Endothelial cell of umbilical vein (primary cell): ENCODE measurements around the gene HIP1. TPM values are rescaled to one million over a fixed set of nuclear protein-coding genes. Genes with fewer than 3 reads are reported as not detected.

ENCODE experiments used
- BruUV-seq: library from RNA; stranded (reverse); fragments of 400-500 nt; replicated peaks from 2 replicates; lab custom pipeline; 2021; lab: Mats Ljungman, UMichigan
- CTCF ChIA-PET: fragments of 300-600, 350-600 bp; sonication (Branson Sonifier 250); formaldehyde crosslinking; loops from one replicate; lab custom pipeline; 2021; ENCODE audit warnings: antibody characterized with exemption, inconsistent platforms; lab: Charles Lee
- POLR2A ChIA-PET: fragments of 300-600, 350-600 bp; sonication (Branson Sonifier 250); formaldehyde crosslinking; loops from one replicate; lab custom pipeline; 2021; ENCODE audit warnings: antibody characterized with exemption, inconsistent platforms; lab: Charles Lee
- DNase-seq: peaks from one replicate; pipeline ENCODE4 v3.0.0-alpha.2; 2011; ENCODE audit warnings: low read depth, low spot score
- FAIRE-seq: peaks from 2 replicates; lab custom pipeline; 2011; peaks lifted over from hg19 to GRCh38; lab: Jason Lieb, UNC
- H2AFZ ChIP-seq: 2 replicates; pipeline ENCODE4 v1.6.0; 2012; ENCODE audit warnings: low read depth, low read length, control low read depth, inconsistent platforms
- H3K27ac ChIP-seq: 2 replicates; pipeline ENCODE4 v1.5.1; 2011; ENCODE audit warnings: low read depth, mild to moderate bottlenecking, control low read depth, low read length, moderate library complexity; ENCODE audit not compliant: insufficient read depth
- H3K27me3 ChIP-seq, 2 experiments: 2 replicates each; pipeline versions ENCODE4 v1.6.0 to v1.6.1; 2011; ENCODE audit warnings: low read length in 2 of 2, mixed read lengths in 1 of 2; ENCODE audit not compliant: control insufficient read depth in 2 of 2, insufficient read depth in 2 of 2
- H3K36me3 ChIP-seq, 2 experiments: 2 replicates in 1 of 2; 3 replicates in 1 of 2; pipeline ENCODE4 v1.5.1; 2011; ENCODE audit warnings: low read length in 2 of 2, mild to moderate bottlenecking in 1 of 2, moderate library complexity in 1 of 2; ENCODE audit not compliant: control insufficient read depth in 2 of 2, insufficient read depth in 2 of 2; ENCODE audit errors: extremely low read depth in 1 of 2
- H3K4me1 ChIP-seq: 3 replicates; pipeline ENCODE4 v1.5.1; 2011; ENCODE audit warnings: mild to moderate bottlenecking, low read length; ENCODE audit not compliant: control insufficient read depth, insufficient read depth; ENCODE audit errors: extremely low read depth
- H3K4me2 ChIP-seq: 2 replicates; pipeline ENCODE4 v1.6.1; 2011; ENCODE audit warnings: low read length, control low read depth, mixed read lengths; ENCODE audit not compliant: insufficient read depth
- H3K4me3 ChIP-seq, 3 experiments: fragments of 200-600 bp in 1 of 3; sonication (generic), shearing (Covaris generic) in 1 of 3; replicated peaks in 1 of 3; 2 replicates each; pipeline ENCODE4 v1.5.1; 2011 to 2016; ENCODE audit warnings: control low read depth in 3 of 3, low read length in 3 of 3, mild to moderate bottlenecking in 2 of 3, inconsistent platforms in 1 of 3, low read depth in 1 of 3, moderate library complexity in 1 of 3; ENCODE audit not compliant: insufficient read depth in 1 of 3
- H3K79me2 ChIP-seq: 2 replicates; pipeline ENCODE4 v1.6.0; 2012; ENCODE audit warnings: low read length, inconsistent platforms; ENCODE audit not compliant: control insufficient read depth, insufficient read depth
- H3K9ac ChIP-seq: replicated peaks from 2 replicates; pipeline ENCODE3; 2011; ENCODE audit warnings: low read length, control low read depth; ENCODE audit not compliant: insufficient read depth; ENCODE audit errors: extremely low read depth
- H3K9me1 ChIP-seq: replicated peaks from 3 replicates; pipeline ENCODE4 v1.6.0; 2011; ENCODE audit warnings: mild to moderate bottlenecking, low read length; ENCODE audit not compliant: control insufficient read depth, insufficient read depth; ENCODE audit errors: extremely low read depth
- H3K9me3 ChIP-seq: replicated peaks from 2 replicates; pipeline ENCODE4 v1.5.1; 2012; ENCODE audit warnings: low read length, inconsistent platforms; ENCODE audit not compliant: control insufficient read depth, insufficient read depth
- H4K20me1 ChIP-seq: replicated peaks from 2 replicates; pipeline ENCODE3; 2011; ENCODE audit warnings: mild to moderate bottlenecking, low read length; ENCODE audit not compliant: control insufficient read depth, insufficient read depth; ENCODE audit errors: extremely low read depth
- EZH2 ChIP-seq: IDR thresholded peaks from 2 replicates; pipeline ENCODE4 v1.6.1; 2012; ENCODE audit warnings: borderline replicate concordance, low read depth, mild to moderate bottlenecking, moderate library complexity, low read length, inconsistent platforms; ENCODE audit not compliant: severe bottlenecking
- FOS ChIP-seq: IDR thresholded peaks from 2 replicates; pipeline ENCODE4 v1.6.1; 2011; ENCODE audit warnings: mild to moderate bottlenecking, low read length, moderate library complexity, borderline replicate concordance; ENCODE audit not compliant: insufficient read depth
- GATA2 ChIP-seq: IDR thresholded peaks from 2 replicates; pipeline ENCODE4 v1.7.0; 2011; ENCODE audit warnings: low read depth, mild to moderate bottlenecking, moderate library complexity, mixed read lengths, low read length; ENCODE audit not compliant: insufficient read length, insufficient read depth
- JUN ChIP-seq: IDR thresholded peaks from 2 replicates; pipeline ENCODE4 v1.6.1; 2011; ENCODE audit warnings: borderline replicate concordance, low read depth; ENCODE audit not compliant: insufficient read length, insufficient read depth
- MAX ChIP-seq: IDR thresholded peaks from 2 replicates; pipeline ENCODE4 v1.6.1; 2011; ENCODE audit not compliant: insufficient read depth, insufficient read length
- MYC ChIP-seq: IDR thresholded peaks from one replicate; pipeline ENCODE4 v1.6.1; 2011; ENCODE audit warnings: mild to moderate bottlenecking, low read depth, low read length
- POLR2A ChIP-seq: IDR thresholded peaks from 2 replicates; pipeline ENCODE4 v1.6.1; 2012; ENCODE audit warnings: low read depth, mild to moderate bottlenecking, control low read depth, low read length
- POLR2AphosphoS5 ChIP-seq: IDR thresholded peaks from 2 replicates; pipeline ENCODE4 v1.6.1; 2012; ENCODE audit warnings: low read depth, mild to moderate bottlenecking, control low read depth, low read length, moderate library complexity; ENCODE audit not compliant: insufficient read depth
- dilution Hi-C: fragments of 300-500 bp; cut with MboI; formaldehyde crosslinking; loops from one replicate; pipeline ENCODE4 v1.15.0; 2019; ENCODE audit warnings: low sequenced_read_pairs; ENCODE audit not compliant: extremely low pct_ligation_motif_present
- intact Hi-C: fragments of 100-400 bp; cut with micrococcal nuclease; formaldehyde crosslinking; loops from one replicate; pipeline ENCODE4 v1.10.0; 2022
- polyA plus RNA-seq, 4 experiments: library from polyadenylated mRNA; depleted of rRNA in 3 of 4; stranded (reverse) in 3 of 4; unstranded in 1 of 4; fragments of >200 nt; gene quantifications; 2 replicates each; pipeline versions ENCODE4 v1.2.1 to v1.2.3, GENCODE V29; 2011 to 2012; ENCODE audit warnings: missing spikeins in 1 of 4
- total RNA-seq: library from RNA; stranded (reverse); gene quantifications from 2 replicates; pipeline ENCODE4 v1.2.3, GENCODE V29; 2021
- TF ChIP-seq, protein P1 (sequence below), 2 donors: IDR thresholded peaks; 1 replicate in 1 of 2; 2 replicates in 1 of 2; pipeline ENCODE4 v1.5.1; 2011; ENCODE audit warnings: low read length in 2 of 2, mild to moderate bottlenecking in 2 of 2, moderate library complexity in 2 of 2, control low read depth in 1 of 2, inconsistent platforms in 1 of 2, low read depth in 1 of 2; ENCODE audit not compliant: insufficient read depth in 1 of 2; ENCODE audit errors: extremely low read depth in 1 of 2

The HIP1 gene
- total and polyA plus RNA-seq, 2 donors (not counting 3 experiments of a cell fraction or from before 2014, with no cell fraction given), result 23.7 to 47.6 TPM

DNA sequence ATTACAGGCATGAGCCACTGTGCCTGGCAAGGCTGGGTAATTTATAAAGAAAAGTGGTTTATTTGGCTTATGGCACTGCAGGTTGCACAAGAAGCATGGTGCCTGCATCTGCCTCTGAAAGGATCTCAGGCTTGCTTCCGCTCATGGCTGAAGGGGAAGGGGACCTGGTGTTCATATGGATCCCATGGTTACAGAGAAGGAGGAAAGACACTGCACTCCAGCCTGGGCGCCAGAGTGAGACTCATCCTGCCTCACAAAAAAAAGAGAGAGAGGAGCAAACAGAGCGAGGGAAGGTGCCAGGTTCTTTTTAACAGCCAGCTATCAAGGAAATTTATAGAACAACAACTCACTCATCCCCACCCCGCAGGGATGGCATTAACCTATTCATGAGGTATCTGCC, 36.2 kb downstream of the HIP1 start:
- intact Hi-C loops (no loop called here), dilution Hi-C loops (no loop called here)
- H3K27ac ChIP-seq, result no peak overlapping the region
- H3K4me2 ChIP-seq, result no peak overlapping the region
- H4K20me1 ChIP-seq, result no peaks in the 10 kb centered on the region
- ChIA-PET POLR2A (no interaction called here), CTCF (no interaction called here)
- TF ChIP-seq POLR2AphosphoS5 (no peak), MYC (no peak), POLR2A (no peak), GATA2 (no peak), EZH2 (no peak), FOS (no peak), MAX (no peak), JUN (no peak)
- TF ChIP-seq, protein P1, sequence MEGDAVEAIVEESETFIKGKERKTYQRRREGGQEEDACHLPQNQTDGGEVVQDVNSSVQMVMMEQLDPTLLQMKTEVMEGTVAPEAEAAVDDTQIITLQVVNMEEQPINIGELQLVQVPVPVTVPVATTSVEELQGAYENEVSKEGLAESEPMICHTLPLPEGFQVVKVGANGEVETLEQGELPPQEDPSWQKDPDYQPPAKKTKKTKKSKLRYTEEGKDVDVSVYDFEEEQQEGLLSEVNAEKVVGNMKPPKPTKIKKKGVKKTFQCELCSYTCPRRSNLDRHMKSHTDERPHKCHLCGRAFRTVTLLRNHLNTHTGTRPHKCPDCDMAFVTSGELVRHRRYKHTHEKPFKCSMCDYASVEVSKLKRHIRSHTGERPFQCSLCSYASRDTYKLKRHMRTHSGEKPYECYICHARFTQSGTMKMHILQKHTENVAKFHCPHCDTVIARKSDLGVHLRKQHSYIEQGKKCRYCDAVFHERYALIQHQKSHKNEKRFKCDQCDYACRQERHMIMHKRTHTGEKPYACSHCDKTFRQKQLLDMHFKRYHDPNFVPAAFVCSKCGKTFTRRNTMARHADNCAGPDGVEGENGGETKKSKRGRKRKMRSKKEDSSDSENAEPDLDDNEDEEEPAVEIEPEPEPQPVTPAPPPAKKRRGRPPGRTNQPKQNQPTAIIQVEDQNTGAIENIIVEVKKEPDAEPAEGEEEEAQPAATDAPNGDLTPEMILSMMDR (IDR thresholded peaks at IDR 0.05; ENCODE audit: extremely low read depth in 1 of 2, insufficient read depth in 1 of 2, low read depth in 1 of 2, low read length in 2 of 2), result no peak
- no peak overlapping the region for H3K4me3 ChIP-seq
- no TSS peak for BruUV-seq
- H3K9me1 ChIP-seq, result no peaks in the 10 kb centered on the region
- H3K9me3 ChIP-seq, result no peaks in the 10 kb centered on the region
- no peaks in the 10 kb centered on the region for H3K36me3 ChIP-seq
- H3K9ac ChIP-seq, result no peak overlapping the region
- no peaks in the 10 kb centered on the region for H3K79me2 ChIP-seq
- H3K4me1 ChIP-seq, result no peaks in the 10 kb centered on the region
- DNase-seq (no peak), FAIRE-seq (no peak)
- H3K27me3 ChIP-seq, result no peaks in the 10 kb centered on the region
- H2AFZ ChIP-seq, result no peak overlapping the region
